ENCODE results near the gene RAB8A.
A peak's percentile ranks its signal among the peaks of the same experiment; 100 is the strongest.

RAB8A gene

DNA sequence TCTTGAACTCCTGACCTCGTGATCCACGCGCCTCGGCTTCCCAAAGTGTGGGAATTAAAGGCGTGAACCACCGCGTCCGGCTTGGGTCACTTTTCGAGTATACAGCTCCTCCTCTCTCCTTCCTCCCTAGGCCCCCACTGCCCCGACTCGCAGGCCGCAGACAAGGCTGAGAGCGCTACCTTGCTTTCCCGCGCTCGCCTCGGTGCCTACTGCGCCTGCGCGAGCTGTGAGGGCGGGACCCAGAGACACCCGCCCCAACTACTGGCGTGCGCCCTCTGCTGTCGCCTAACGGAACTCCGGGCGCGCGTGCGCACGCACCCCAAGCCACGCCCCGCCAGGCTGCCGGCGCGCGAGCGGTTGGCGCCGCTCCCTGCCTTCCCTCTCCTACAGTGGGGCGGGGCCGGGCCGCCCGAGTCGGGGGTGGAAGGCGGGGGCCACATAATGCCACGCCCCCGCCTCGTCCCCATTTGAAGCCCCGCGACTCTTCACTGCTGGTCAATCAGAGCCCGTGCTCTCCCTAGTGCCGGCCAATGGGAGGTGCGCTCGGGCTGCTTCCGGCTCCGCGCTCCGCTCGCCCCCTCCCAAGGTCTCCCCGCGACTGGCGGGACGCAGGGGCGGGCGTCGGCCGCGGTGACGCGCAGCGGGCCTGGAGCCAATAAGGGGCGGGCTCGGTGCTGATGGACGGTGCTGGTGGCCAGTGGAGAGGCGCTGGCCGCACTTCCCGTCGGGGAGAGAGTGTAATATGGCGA, at the start of gene RAB8A:
Gene RAB8A, plus strand, starts transcription at position 730 of the 749 bp plus-strand sequence. Its CDS starts 13 bp downstream, at position 743.
- peak; percentile 99 for DNase-seq (ENCODE audit: low read depth in 2 of 2)

DNA sequence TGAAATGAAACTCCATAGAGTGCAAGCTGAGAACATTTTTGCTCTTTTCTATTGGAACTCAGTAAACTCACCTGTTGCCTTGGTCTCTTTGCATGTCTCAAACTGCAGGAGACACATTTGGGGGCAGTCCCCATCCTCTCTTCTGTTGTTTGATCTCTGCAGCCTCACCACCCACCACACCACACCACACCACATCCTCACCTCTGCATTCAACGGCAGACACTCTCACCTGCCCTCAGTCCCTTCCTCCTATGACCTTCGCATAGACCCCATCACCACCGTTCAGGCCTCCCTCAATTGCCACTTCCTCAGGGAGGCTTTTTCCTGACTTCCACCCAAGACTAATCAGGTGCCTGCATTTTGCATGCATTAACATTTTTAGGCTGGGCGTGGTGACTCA, 49.7 kb upstream of the RAB8A start:
- DNase-seq (ENCODE audit: low read depth in 2 of 2) = no peak

DNA sequence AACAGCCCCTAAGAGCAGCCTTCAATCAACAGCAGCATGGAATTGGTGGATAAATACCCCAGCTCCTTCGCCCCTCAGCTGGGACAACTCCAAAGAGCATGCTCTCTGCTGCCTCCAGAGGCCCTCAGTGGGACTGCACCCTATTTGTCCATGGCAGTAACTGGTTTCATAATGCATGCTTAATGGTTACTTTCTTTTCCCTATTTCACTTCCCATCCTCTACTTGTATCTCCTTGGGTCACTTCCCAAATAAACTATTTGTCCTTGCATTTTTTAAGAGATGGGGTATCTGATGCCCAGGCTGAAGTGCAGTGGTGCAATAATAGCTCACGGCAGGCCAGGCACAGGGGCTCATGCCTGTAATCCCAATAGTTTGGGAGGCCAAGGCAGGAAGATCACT, 48.9 kb upstream of the RAB8A start:
- DNase-seq (ENCODE audit: low read depth in 2 of 2) = no peak

DNA sequence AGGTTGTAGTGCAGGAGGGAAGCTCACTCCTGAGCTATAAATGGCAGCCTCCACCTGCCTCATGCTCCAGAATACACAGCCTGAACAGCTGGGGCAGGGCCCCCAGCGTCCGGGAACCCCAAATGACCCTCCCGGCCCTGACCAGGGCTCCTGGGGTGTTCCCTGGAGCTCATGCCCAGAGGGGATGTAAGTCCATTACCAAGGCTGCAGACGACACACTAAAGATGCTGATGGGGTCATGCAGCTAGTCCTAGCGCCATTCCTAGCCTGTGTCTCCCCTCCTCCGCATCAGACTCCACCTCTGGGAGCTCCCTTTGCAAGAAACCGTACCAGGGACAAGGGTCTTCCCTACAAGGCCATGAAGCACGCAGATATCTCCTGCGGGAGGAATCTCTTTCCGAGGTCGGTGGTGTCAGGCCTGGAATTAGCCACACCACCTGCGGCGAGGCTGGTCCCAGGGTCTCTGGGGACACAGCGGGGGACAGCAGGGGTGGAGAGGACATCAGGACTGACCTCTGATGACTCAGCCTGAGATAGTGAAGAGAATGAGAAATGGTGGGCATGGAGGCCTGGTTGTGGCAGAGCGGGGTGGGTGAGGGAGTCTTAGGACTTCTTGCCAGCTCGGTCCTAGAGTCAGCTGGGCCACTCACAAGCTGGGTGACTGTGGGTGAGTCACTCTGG, 47.3 kb upstream of the RAB8A start:
- no peak for DNase-seq (ENCODE audit: low read depth in 2 of 2)

DNA sequence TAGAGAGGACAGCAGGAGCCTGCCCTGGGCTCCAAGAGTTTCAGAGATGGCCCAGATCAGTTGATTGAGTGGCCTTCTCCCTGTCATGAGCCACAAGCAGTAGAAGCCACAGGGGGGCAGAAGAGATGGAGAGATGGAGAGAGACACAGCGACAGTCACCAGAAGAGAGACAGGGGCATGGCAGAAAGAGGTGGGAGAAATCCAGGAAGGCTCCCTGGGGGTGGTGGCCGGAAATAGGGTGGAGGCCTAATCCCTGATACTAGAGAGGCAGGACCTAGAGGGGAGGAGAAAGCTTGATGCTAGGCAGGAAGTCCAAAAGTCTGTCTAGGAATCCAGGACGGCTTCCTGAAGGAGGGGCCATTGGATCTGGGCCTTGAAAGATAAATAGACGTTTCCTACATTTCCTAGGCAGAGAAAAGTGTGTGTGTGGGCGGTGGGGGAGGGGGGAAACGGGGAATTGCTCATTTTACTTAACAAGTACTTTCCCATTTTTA, 45.0 kb upstream of the RAB8A start:
- no peak for DNase-seq (ENCODE audit: low read depth in 2 of 2)

DNA sequence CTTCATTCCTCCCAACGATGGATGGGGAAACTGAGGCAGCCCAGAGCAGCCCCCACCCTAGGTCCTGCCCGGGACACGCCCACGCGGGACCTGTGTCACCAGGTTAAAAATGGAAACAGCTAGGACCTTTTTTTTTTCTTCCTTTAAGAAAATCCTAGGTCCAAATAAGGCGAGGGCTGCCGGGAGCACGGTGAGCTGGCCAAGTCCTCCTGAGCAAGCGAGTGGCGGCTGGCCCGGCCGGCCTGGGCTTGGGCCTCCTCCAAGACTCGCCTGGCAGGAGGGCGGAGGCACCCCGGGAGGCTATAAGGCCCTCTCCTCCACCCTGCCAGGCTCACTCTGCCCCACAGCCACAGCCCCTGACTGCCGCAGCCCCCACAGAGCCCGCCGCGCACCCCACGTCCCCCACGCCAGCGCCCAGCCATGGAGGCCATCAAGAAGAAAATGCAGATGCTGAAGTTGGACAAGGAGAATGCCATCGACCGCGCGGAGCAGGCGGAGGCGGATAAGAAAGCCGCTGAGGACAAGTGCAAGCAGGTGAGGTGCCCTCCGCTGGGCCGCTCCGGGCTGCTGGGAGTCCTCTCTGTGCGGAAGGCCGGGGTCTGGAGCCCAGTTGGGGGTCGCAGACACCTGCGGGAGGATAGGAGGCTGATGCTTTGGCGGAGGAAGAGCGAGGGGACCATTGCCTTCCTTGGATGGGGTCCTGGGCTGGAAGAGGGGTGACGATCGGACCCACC, 44.3 kb upstream of the RAB8A start:
- DNase-seq (ENCODE audit: low read depth in 2 of 2) = no peak

DNA sequence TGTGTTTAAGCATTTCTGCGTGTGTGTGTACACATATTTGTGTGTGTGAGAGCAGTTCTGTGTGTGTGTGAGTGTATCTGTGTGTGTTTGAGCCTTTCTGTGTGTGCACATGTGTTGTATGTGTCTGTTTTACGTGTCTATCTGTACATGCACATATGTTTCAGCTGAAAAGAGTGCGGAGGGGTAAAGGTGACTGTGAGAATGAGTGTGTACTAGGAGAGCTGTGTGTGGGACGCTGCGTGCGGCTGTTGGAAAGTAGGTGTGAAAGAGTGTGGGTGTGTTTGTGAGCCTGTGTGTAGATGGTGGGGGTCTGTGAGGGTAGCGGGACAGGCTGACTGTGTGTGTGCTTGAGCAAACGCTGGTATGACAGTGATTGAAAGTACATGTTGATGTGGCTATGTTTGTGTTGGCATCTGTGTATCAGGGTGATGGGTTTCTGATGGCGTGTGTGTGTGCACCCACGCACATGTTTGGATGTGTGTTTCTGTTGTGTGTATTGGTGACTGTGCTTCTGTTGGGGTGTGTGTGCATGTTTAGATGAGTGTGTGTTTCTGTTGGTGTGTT, 42.9 kb upstream of the RAB8A start:
- DNase-seq (ENCODE audit: low read depth in 2 of 2) = no peak

DNA sequence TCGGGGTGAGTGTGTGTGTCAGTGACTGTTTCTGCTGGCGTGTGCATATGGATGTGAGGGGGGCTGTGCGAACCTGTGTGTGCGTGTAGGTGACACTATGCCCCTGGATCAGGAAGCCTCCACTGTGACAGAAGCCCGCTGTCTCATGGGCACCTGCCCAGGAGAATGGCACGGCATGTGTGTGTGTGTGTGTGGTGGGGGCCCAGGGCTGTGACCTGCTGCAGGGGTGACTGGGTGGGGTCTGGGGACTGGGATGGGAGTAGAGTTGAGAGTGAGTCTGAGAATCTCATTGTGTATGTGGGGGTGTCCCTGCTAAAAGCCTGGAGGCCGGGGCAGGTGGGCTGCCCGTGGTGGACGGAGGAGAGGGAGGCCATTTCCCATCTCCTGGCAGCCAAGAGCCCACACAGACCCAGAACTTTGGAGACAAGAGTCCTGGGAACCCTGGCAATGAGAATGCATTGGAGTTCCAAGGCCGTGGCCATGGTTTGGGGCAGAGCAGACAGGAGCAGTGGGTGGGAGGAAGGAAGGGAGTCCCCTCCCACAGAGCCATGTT, 41.8 kb upstream of the RAB8A start:
- DNase-seq (ENCODE audit: low read depth in 2 of 2) = no peak

DNA sequence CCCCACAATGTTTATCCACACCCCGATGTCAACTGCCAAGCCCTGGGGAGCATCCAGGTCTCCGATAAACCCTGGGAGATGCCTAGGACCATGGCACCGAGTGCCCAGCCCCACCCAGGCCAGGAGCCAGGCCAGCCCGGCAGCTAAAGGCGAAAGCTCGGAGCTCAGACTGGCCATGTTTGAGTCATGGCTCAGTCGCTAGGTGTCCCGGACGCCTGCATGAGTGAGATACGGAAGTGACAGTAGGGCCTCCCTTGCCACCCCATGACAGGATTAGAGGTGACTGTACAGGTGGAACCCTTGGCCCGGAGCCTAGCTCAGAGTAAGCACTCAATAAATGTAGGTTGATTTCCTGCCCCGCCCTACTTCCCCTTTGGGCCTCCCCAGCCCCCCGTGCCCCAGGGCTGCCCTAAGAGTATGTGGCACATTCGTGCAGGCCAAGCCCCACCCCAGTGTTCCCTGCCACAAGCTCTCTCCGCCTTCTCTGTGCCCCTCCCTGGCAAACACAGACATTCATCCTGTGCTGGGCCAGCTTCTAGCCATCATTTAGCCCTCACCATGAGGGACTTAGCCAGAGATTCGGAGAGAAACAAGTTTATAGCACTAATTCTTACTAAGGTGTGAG, 41.2 kb upstream of the RAB8A start:
- DNase-seq (ENCODE audit: low read depth in 2 of 2) = no peak

DNA sequence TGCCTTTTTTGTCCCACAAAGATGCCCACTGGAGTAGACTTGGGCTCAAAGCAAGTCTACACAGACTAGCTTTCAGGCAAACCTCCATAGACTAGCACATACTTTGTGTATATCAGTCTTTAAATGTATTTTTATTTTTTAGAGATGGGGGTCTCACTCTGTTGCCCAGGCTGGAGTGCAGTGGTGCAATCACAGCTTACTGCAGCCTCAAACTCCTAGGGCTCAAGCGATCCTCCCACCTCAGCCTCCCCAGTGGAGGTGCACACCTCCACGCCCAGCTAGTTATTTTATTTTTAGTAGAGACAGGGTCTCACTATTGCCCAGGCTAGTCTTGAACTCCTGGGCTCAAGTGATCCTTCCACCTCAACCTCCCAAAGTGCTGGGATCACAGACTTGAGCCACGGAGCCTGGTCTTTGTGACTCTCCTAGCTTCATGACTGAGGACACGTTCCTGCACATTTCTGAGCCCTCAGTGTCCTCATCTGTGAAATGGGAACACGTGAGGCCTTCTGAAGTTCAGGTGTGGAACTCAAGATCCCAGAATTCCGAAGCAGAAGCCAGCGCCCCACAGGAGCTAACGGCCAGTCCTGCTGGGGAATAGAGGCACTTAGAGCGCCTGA, 40.5 kb upstream of the RAB8A start:
- DNase-seq (ENCODE audit: low read depth in 2 of 2) = no peak

DNA sequence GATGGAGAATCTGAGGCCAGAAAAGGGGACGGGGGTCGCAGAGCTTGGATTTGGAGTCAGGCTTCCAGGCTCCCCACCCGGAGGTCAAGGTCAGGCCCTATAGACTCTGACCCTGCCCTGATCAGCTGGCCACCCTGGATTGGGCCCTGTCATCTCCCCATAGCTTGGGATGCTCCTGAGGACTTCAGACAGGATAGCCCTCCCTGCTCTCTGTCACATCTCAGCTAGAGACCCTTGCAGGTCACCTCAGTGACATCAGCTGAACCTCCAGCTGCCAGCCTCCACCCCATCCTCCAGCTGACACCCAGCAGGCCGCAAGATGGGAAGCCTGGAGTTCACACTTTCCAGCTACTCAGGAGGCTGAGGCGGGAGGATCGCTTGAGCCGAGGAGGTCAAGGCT, 38.2 kb upstream of the RAB8A start:
- DNase-seq (ENCODE audit: low read depth in 2 of 2) = no peak

DNA sequence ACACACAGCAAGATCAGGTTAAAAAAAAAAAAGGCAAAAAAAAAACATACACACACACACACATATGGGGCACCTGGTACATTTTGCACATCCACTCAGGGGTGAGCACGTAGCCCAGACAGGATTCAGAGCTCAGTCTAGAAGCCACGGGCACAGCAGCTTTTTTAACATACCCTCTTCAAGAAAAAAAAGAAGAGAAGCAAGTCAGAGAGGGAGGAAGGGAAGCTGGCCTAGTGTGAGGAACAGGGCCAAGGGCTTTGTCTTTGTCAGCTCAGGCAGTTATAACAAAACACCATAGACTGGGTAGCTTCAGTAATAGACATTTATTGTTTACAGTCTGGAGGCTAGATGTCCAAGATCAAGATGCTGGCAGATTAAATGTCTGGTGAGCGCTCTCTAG, 37.7 kb upstream of the RAB8A start:
- DNase-seq (ENCODE audit: low read depth in 2 of 2) = no peak

DNA sequence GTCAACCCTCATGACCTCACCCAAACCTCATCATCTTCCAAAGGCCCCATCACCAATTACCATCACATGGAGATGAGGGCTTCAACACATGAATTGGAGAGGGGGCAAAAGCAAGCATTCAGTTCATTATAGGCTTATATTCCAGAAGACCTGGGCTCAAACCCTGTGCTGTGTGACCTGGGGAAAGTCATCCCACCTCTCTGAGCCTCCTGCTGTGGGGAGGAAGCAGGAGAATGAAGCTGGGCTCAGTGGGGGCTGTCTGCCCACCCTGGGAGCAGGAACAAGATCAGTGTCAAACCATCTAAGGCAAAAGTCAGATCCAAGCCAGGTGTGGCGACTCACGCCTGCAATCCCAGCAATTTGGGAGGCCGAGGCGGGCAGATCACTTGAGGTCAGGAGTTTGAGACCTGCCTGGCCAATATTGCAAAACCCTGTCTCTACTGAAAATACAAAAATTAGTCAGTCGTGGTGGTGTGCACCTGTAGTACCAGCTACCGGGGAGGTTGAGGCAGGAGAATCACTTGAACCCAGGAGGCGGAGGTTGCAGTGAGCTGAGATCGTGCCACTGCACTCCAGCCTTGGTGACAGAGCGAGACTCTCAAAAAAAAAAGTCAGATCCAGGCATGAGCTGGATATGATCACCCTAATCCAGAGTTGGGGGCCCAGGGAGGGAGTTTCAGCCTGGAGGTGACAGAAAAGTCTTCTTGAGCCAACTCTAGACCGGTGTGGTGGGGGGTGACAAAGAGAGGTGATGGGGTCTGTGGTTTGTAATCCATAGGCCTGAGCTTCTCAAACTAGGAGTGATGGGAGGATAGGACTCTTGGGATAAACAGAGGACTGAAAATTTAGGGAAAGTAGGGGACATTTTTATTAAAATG, 37.0 kb upstream of the RAB8A start:
- DNase-seq (ENCODE audit: low read depth in 2 of 2) = no peak

DNA sequence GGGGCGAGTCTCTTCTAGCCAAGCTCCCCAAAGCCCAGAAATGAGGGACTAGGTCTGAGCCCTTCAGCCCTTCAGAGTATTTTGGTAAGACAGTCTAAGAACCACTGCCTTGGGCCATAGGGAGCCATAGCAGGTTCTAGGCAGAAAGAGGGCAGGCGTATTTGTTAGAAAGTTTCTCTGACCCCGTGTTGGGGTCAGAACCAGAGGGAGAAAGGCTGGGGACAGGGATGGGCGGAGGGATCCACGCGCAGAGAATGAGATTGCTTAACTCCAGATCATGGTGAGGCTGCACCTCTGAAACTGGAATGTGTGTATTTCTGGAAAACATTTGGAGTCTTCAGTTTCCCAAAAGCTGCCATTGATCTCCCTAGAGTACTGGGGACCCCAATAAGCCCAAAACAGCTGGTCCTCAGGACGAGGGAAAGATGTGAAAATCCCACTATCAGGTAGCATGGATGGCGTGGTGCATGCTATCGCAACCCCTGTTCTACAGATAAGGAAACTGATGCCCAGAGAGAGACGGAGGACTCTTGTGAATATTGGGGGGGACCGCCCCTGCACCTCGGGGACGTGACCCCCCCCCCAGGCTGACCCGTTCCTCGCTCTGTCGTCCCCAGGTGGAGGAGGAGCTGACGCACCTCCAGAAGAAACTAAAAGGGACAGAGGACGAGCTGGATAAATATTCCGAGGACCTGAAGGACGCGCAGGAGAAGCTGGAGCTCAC, 36.1 kb upstream of the RAB8A start:
- no peak for DNase-seq (ENCODE audit: low read depth in 2 of 2)

DNA sequence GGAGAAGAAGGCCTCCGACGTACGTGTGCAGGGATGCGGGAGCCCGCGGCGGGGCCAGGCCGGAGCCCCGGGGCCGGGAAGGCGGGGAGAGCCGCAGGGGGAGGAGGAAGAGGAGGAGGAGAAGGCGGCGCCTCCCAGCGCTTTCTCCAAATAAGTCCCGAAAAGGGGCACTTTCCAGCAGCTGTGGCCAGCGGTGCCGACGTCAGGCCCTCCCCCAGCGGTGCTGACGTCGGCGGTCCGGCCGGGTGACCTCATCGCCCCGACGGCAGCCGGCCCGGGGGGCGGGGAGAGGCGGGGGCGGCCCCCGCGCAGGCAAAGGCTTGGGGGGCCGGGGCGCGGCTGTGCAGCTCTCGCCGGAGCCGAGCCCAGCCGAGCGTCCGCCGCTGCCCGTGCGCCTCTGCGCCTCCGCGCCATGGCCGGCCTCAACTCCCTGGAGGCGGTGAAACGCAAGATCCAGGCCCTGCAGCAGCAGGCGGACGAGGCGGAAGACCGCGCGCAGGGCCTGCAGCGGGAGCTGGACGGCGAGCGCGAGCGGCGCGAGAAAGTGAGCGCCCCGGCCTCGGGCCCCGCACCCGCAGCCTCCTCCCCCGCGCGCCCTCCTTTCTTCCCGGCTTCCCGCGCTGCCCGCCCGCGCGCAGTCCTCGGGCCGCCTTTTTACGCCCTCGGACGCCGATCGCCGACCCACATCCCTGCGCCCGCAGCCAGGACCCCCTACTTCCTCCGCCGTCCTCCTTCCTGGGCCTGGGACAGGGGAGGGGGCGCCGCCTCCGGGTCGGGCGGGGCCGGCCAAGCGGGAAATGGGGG, 35.3 kb upstream of the RAB8A start, which contains the start of gene TPM4:
Gene TPM4, plus strand, starts transcription at position 342 of the 804 bp plus-strand sequence. Its CDS starts 71 bp downstream, at position 413.
- peak; percentile 95 to 96 for DNase-seq (ENCODE audit: low read depth in 2 of 2)

DNA sequence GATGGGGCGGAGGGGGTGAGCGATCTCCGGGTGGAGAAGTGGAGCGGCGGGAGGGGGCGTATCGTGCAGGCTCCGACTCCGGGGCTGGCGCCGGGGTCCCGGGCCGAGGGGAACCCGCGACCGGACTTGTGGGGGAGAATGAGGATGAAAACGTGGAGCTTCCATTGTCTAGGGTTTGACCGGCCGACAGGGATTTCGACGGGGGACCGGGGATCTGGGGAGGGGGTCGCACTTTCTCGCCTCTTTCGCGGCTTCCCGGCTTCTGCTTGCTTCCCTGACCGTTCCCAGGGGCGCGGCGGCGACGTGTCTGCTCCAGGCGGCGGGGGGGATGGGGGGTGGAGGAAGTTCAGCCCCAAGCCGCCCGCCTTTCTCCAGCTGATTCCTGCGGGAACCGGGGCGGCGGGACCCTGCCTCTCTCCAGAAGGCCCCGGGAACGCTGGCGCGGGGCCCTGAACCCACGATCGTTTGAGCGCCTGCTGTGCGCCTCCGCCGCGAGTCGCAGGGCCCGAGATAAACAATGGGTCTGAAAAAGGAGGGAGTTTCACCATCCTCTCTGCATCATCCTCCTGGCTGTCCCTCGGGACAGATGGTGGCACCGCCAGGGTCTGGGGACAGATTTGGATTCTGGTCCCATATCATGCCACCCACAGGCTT, 34.6 kb upstream of the RAB8A start:
- DNase-seq (ENCODE audit: low read depth in 2 of 2) = no peak

DNA sequence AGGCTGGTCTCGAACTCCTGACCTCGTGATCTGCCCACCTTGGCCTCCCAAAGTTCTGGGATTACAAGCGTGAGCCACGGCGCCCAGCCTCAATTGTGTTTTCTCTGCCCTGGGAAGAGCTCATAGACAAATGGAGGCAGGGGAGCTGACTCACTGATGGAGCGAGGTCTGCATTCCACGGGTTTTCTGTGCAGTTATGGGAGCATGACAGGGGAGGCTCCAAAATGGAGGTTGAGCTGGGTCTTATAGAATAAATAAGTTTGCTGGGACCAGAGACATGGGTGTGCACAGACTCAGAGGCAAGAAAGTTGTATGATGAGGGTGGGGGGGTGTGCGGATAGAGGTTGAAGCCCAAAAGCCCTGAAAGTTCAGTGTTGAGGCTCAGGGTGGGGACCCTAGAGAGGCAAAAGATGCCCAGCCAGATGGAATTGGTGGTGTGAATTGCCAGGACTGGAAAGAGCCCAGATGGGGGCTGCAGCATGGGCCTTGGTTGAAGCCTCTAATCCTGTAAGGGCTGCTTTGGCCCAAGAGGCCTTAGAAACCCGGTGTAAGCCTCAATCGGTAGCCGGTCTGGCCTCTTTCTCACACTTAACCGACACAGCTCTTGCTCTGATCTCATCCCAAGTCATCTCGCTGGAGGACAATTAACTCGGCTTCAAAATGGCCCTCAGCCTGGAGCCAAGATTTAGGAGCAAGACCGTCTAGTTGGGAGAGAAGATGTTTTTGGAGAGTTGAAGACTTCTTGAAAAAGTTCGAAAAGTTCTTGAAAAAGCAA, 33.5 kb upstream of the RAB8A start:
- DNase-seq (ENCODE audit: low read depth in 2 of 2) = no peak
